ENCODE measurements around the gene DNER.

Gene DNER

GRCh38 chr2:229566370-229566769 is 148.0 kb downstream of the DNER start:
- no peak for DNase-seq (ENCODE audit: low read depth in 1 of 2, low spot score in 1 of 2)
- Histone ChIP-seq H3K27me3 (ENCODE audit: insufficient read depth, poor library complexity, severe bottlenecking) (no peaks in the 10 kb centered on the region), H3K4me3 (replicated peaks; ENCODE audit: insufficient read depth, low read length) (no peak overlapping the region), H3K27ac (replicated peaks) (no peak overlapping the region)
- TF ChIP-seq SPI1 (IDR thresholded peaks at IDR 0.05; ENCODE audit: borderline replicate concordance, low read depth) (no peak), CTCF (IDR thresholded peaks at IDR 0.05; ENCODE audit: insufficient read depth, low read length) (no peak), GABPA (IDR thresholded peaks at IDR 0.05; ENCODE audit: low read depth) (no peak), POLR2AphosphoS5 (IDR thresholded peaks at IDR 0.05; ENCODE audit: low read depth) (no peak)
- TF ChIP-seq, protein P1, sequence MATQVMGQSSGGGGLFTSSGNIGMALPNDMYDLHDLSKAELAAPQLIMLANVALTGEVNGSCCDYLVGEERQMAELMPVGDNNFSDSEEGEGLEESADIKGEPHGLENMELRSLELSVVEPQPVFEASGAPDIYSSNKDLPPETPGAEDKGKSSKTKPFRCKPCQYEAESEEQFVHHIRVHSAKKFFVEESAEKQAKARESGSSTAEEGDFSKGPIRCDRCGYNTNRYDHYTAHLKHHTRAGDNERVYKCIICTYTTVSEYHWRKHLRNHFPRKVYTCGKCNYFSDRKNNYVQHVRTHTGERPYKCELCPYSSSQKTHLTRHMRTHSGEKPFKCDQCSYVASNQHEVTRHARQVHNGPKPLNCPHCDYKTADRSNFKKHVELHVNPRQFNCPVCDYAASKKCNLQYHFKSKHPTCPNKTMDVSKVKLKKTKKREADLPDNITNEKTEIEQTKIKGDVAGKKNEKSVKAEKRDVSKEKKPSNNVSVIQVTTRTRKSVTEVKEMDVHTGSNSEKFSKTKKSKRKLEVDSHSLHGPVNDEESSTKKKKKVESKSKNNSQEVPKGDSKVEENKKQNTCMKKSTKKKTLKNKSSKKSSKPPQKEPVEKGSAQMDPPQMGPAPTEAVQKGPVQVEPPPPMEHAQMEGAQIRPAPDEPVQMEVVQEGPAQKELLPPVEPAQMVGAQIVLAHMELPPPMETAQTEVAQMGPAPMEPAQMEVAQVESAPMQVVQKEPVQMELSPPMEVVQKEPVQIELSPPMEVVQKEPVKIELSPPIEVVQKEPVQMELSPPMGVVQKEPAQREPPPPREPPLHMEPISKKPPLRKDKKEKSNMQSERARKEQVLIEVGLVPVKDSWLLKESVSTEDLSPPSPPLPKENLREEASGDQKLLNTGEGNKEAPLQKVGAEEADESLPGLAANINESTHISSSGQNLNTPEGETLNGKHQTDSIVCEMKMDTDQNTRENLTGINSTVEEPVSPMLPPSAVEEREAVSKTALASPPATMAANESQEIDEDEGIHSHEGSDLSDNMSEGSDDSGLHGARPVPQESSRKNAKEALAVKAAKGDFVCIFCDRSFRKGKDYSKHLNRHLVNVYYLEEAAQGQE (IDR thresholded peaks at IDR 0.05; ENCODE audit: insufficient replicate concordance, low read depth) = no peak

- Histone ChIP-seq H3K4me3 (replicated peaks; ENCODE audit: insufficient read depth, low read length) (no peak overlapping the region), H3K27ac (replicated peaks) (no peak overlapping the region), H3K27me3 (ENCODE audit: insufficient read depth, poor library complexity, severe bottlenecking) (no peaks in the 10 kb centered on the region)
- TF ChIP-seq GABPA (IDR thresholded peaks at IDR 0.05; ENCODE audit: low read depth) = no peak
- DNase-seq (ENCODE audit: low read depth in 1 of 2, low spot score in 1 of 2) = no peak
Measured at GRCh38 chr2:229564300-229564907, 150.0 kb downstream of the DNER start.

GRCh38 chr2:229563388-229563787 is 151.0 kb downstream of the DNER start:
- no peak overlapping the region for H3K4me3 ChIP-seq (replicated peaks; ENCODE audit: insufficient read depth, low read length)
- H3K27ac ChIP-seq (replicated peaks) = no peak overlapping the region
- DNase-seq (ENCODE audit: low read depth in 1 of 2, low spot score in 1 of 2) = no peak
- no peak for TF ChIP-seq GABPA (IDR thresholded peaks at IDR 0.05; ENCODE audit: low read depth)
- TF ChIP-seq SPI1 (IDR thresholded peaks at IDR 0.05; ENCODE audit: borderline replicate concordance, low read depth) = no peak
- TF ChIP-seq CTCF (IDR thresholded peaks at IDR 0.05; ENCODE audit: insufficient read depth, low read length) = no peak
- no peak for TF ChIP-seq POLR2AphosphoS5 (IDR thresholded peaks at IDR 0.05; ENCODE audit: low read depth)
- TF ChIP-seq, protein P1 (IDR thresholded peaks at IDR 0.05; ENCODE audit: insufficient replicate concordance, low read depth) = no peak
- H3K27me3 ChIP-seq (ENCODE audit: insufficient read depth, poor library complexity, severe bottlenecking) = no peaks in the 10 kb centered on the region

- no peak overlapping the region for H3K4me3 ChIP-seq (replicated peaks; ENCODE audit: insufficient read depth, low read length)
- H3K27me3 ChIP-seq (ENCODE audit: insufficient read depth, poor library complexity, severe bottlenecking) = no peaks in the 10 kb centered on the region
- TF ChIP-seq, protein P1 (IDR thresholded peaks at IDR 0.05; ENCODE audit: insufficient replicate concordance, low read depth) = no peak
- TF ChIP-seq CTCF (IDR thresholded peaks at IDR 0.05; ENCODE audit: insufficient read depth, low read length) = no peak
- TF ChIP-seq GABPA (IDR thresholded peaks at IDR 0.05; ENCODE audit: low read depth) = no peak
- TF ChIP-seq SPI1 (IDR thresholded peaks at IDR 0.05; ENCODE audit: borderline replicate concordance, low read depth) = no peak
- TF ChIP-seq POLR2AphosphoS5 (IDR thresholded peaks at IDR 0.05; ENCODE audit: low read depth) = no peak
- no peak for DNase-seq (ENCODE audit: low read depth in 1 of 2, low spot score in 1 of 2)
- no peak overlapping the region for H3K27ac ChIP-seq (replicated peaks)
Measured at GRCh38 chr2:229562472-229563127, 151.8 kb downstream of the DNER start.
